Prostate gland (tissue), 2 donors: ENCODE results near the gene CCL23. TPM values are rescaled to one million over a fixed set of nuclear protein-coding genes. Genes with fewer than 3 reads are reported as not detected.

Source experiments
- DNase-seq: peaks from one replicate; pipeline ENCODE4 v3.0.0-alpha.2; 2019; ENCODE audit warnings: low spot score
- H3K27ac ChIP-seq, 2 donors: fragments of 200-600 bp; sonication (generic); 2 replicates each; pipeline ENCODE4 v1.5.1; 2017 to 2019
- H3K27me3 ChIP-seq: fragments of 200-600 bp; sonication (generic); replicated peaks from 2 replicates; pipeline ENCODE4 v1.5.1; 2019; ENCODE audit not compliant: insufficient read depth
- H3K36me3 ChIP-seq, 2 donors: fragments of 200-600 bp; sonication (generic); 1 replicate in 1 of 2; 2 replicates in 1 of 2; pipeline versions ENCODE4 v1.5.1 to v1.8.1; 2017 to 2019
- H3K4me1 ChIP-seq: fragments of 200-600 bp; sonication (generic); replicated peaks from 2 replicates; pipeline ENCODE4 v1.5.1; 2019
- H3K4me3 ChIP-seq, 2 donors: fragments of 200-600 bp; sonication (generic); 2 replicates each; pipeline ENCODE4 v1.5.1; 2017 to 2019
- H3K9me3 ChIP-seq: fragments of 200-600 bp; sonication (generic); 2 replicates; pipeline ENCODE4 v1.5.1; 2017
- CTCF ChIP-seq, 4 experiments: fragments of 200-600 bp in 2 of 4; fragments of 450-650 bp in 2 of 4; sonication (generic) in 2 of 4; IDR thresholded peaks; 1 replicate in 3 of 4; 2 replicates in 1 of 4; pipeline ENCODE4 v1.5.1; 2016 to 2019; ENCODE audit warnings: antibody characterized with exemption in 4 of 4, mild to moderate bottlenecking in 2 of 4, moderate library complexity in 2 of 4
- POLR2A ChIP-seq: fragments of 450-650 bp; IDR thresholded peaks from one replicate; pipeline ENCODE4 v1.6.1; 2016; ENCODE audit warnings: antibody characterized with exemption, mild to moderate bottlenecking
- POLR2AphosphoS5 ChIP-seq: sonication (generic); formaldehyde crosslinking; IDR thresholded peaks from one replicate; pipeline ENCODE4 v1.6.1; 2017; ENCODE audit warnings: antibody characterized with exemption
- WGBS: methylation state at CpG from one replicate; pipeline ENCODE4 v1.1.5; 2018; 5-methylcytosine and 5-hydroxymethylcytosine counted together
- intact Hi-C: fragments of 100-400 bp; cut with DNase I; formaldehyde crosslinking; loops from one replicate; pipeline ENCODE4 v1.14.2; 2022
- total RNA-seq, 2 donors: library from RNA; depleted of rRNA; stranded (reverse); fragments of >200 nt; gene quantifications; one replicate each; pipeline ENCODE4 v1.1.0, GENCODE V29; 2016

The CCL23 gene
- total RNA-seq, 2 donors from 2014 or later = 7.4 to 8.7 TPM

DNA sequence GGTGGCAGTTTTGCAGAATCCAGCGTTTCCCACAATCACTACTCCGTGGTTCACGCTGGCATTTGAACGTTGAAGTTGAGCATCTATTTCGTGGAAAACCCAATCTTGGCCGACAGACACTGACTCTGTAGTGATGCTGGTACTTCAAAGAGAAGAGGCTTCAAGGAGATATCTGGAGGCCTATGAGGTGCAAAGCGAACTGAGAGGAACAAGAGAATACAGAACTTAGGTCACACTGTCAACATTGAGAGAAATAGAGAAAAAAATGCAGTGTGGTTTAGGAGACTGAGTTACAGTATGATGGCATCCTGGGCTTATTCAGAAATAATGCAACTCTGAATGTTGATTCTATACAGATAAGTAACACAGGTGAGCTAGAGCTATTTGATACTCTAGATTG, 52.5 kb downstream of the CCL23 start:
- WGBS = 90% methylated on average over 7 of the region's 7 CpGs
- Histone ChIP-seq H3K27ac (no peak overlapping the region), H3K27me3 (no peaks in the 10 kb centered on the region), H3K4me3 (no peak overlapping the region), H3K9me3 (no peaks in the 10 kb centered on the region), H3K36me3 (no peaks in the 10 kb centered on the region), H3K4me1 (no peaks in the 10 kb centered on the region)
- TF ChIP-seq CTCF (IDR thresholded peaks at IDR 0.05) (no peak), POLR2AphosphoS5 (no peak), POLR2A (no peak)
- DNase-seq = no peak
- intact Hi-C loops = no loop called here

DNA sequence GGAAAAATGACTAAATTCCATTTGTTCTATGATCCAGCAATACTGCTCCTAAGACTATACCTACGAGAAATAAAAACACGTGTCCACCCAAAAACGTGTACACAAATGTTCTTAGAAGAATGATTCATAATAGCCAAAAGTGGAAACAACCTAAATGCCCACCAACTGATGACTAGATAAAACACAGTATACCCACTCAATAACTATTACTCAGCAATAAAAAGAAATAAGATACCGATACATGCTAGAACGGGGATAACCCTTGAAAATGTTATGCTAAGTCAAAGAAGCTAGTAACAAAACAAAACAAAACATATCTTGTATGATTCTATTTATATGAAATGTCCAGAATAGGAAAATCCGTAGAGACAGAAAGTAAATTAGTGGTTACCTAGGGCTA, 54.1 kb downstream of the CCL23 start:
- 70% methylated on average over 6 of the region's 6 CpGs for WGBS
- DNase-seq = no peak
- intact Hi-C loops = no loop called here

More for the DNA sequence above, 54.1 kb downstream of the CCL23 start:
- Histone ChIP-seq H3K4me3 (no peak overlapping the region), H3K27me3 (no peaks in the 10 kb centered on the region), H3K4me1 (no peaks in the 10 kb centered on the region), H3K36me3 (no peaks in the 10 kb centered on the region), H3K27ac (no peak overlapping the region), H3K9me3 (no peaks in the 10 kb centered on the region)
- no peak for TF ChIP-seq POLR2A
- no peak for TF ChIP-seq POLR2AphosphoS5
- TF ChIP-seq CTCF (IDR thresholded peaks at IDR 0.05) = no peak

Other genes with a start within 250 kb of the CCL23 start
- 100 to 1,000 TPM in 1 of 2 donors, 10 to 100 TPM in 1; 12.8 to 146 TPM for gene MMP28, start 222.3 kb downstream of the CCL23 start, total RNA-seq
- 10 to 100 TPM; 57.2 to 86.1 TPM for gene TAF15, start 208.5 kb downstream of the CCL23 start, total RNA-seq
- gene HEATR9, start 149.1 kb downstream of the CCL23 start, total RNA-seq = under 1 TPM in 1 of 2 donors, not detected in 1; 0.40 TPM
- 1 to 10 TPM; 1.2 to 4.5 TPM for gene CCL5, start 137.6 kb downstream of the CCL23 start, total RNA-seq
- gene RDM1, start 87.2 kb downstream of the CCL23 start, total RNA-seq = 1 to 10 TPM in 1 of 2 donors, not detected in 1; 2.4 TPM
- gene LYZL6, start 74.3 kb downstream of the CCL23 start, total RNA-seq = 1 to 10 TPM in 1 of 2 donors, not detected in 1; 4.4 TPM
- gene CCL16, start 36.5 kb downstream of the CCL23 start, total RNA-seq = not detected
- 10 to 100 TPM; 19.9 to 28.0 TPM for gene CCL14, start 31.2 kb downstream of the CCL23 start, total RNA-seq
- not detected for gene CCL15, start 16.4 kb downstream of the CCL23 start, total RNA-seq
- 1 to 10 TPM in 1 of 2 donors, not detected in 1; 2.4 TPM for gene CCL18, start 46.3 kb upstream of the CCL23 start, total RNA-seq
- gene CCL3, start 72.2 kb upstream of the CCL23 start, total RNA-seq = not detected
- 1 to 10 TPM in 1 of 2 donors, under 1 TPM in 1; 0.57 to 1.5 TPM for gene CCL4, start 85.9 kb upstream of the CCL23 start, total RNA-seq
- 1 to 10 TPM in 1 of 2 donors, under 1 TPM in 1; 0.96 to 3.9 TPM for gene TBC1D3B, start 158.7 kb upstream of the CCL23 start, total RNA-seq
- not detected for gene CCL3L1, start 178.8 kb upstream of the CCL23 start, total RNA-seq
- gene CCL4L2, start 193.1 kb upstream of the CCL23 start, total RNA-seq = under 1 TPM in 1 of 2 donors, not detected in 1; 0.32 TPM
- under 1 TPM in 1 of 2 donors, not detected in 1; 0.85 TPM for gene TBC1D3I, start 246.6 kb upstream of the CCL23 start, total RNA-seq